ENCODE results near the gene SLC44A3.

The SLC44A3 gene

DNA sequence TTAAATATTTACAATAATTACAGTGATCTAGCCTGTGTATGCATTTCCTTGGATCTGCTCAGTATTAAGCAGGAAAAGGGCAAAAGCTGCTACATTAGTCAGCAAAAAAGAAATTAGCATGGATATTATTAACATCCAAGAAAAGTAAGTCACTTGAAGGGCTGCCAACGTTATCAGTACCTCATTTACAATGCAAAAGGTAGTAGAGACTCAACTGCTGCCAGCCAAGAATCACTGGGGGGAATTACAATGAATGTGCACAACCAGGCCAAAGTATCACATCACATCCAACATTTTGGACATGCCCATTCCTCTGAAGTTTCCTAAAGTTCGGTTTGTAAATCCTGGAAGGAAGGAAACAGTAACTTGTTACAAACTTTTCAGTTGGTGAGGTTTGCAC, 104.8 kb downstream of the SLC44A3 start:
- Histone ChIP-seq H3K9ac (ENCODE audit: low read depth, low read length, poor library complexity, severe bottlenecking) (peak overlapping the region; percentile 83), H3K9me2 (replicated peaks; ENCODE audit: low read depth, low read length) (no peaks in the 10 kb centered on the region), H3K9me3 (ENCODE audit: insufficient read depth, low read depth, low read length) (no peaks in the 10 kb centered on the region), H3K4me1 (ENCODE audit: insufficient read depth, low read length, poor library complexity, severe bottlenecking) (peaks cover 54% of the 10 kb centered on the region), H4K20me1 (ENCODE audit: insufficient read depth, low read length, poor library complexity, severe bottlenecking) (peaks cover 21% of the 10 kb centered on the region), H3K36me3 (ENCODE audit: insufficient read depth, low read length) (no peaks in the 10 kb centered on the region), H3F3A (ENCODE audit: low read depth) (no peaks in the 10 kb centered on the region), H3K4me3 (ENCODE audit: low read length, poor library complexity, severe bottlenecking) (peak overlapping the region; percentile 86), H3K27me3 (ENCODE audit: insufficient read depth, low read length, poor library complexity, severe bottlenecking) (no peaks in the 10 kb centered on the region), H3K79me2 (ENCODE audit: insufficient read depth, low read length) (peaks cover 59% of the 10 kb centered on the region), H3K4me2 (ENCODE audit: low read depth, low read length, poor library complexity, severe bottlenecking) (peak overlapping the region; percentile 85), H2AFZ (ENCODE audit: low read length) (no peak overlapping the region)
- TF ChIP-seq, protein P1, sequence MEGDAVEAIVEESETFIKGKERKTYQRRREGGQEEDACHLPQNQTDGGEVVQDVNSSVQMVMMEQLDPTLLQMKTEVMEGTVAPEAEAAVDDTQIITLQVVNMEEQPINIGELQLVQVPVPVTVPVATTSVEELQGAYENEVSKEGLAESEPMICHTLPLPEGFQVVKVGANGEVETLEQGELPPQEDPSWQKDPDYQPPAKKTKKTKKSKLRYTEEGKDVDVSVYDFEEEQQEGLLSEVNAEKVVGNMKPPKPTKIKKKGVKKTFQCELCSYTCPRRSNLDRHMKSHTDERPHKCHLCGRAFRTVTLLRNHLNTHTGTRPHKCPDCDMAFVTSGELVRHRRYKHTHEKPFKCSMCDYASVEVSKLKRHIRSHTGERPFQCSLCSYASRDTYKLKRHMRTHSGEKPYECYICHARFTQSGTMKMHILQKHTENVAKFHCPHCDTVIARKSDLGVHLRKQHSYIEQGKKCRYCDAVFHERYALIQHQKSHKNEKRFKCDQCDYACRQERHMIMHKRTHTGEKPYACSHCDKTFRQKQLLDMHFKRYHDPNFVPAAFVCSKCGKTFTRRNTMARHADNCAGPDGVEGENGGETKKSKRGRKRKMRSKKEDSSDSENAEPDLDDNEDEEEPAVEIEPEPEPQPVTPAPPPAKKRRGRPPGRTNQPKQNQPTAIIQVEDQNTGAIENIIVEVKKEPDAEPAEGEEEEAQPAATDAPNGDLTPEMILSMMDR (conservative IDR thresholded peaks at IDR 0.05; ENCODE audit: low read length), result no peak
- no peak for TF ChIP-seq EZH2phosphoT487 (IDR thresholded peaks at IDR 0.05; ENCODE audit: borderline replicate concordance)

DNA sequence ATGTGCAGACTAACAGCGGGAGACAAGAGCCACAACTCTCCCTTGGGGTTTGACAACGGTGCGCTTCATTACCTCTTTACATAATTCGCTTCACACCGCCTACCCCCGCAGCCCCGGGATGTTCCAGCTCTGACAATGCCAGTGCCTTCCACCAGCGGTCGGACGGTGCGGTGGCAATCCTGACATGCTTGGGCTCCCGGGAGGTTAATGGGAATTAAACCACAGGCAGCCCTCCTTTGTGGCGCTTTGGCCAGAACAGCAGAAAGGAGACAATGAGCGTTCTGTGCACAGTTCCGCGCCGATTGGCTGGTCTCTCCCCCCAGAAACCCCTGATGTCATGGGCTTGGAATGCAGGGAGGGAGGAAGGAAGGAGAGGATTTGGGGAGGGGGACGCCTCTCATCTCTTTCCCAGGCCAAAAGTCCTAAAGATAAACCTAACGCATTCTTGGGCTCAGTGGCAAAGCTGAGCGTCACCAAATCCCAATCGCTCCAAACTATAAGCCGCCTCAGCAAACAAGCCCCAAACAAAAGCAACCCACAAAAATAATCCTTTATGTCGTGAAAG, 105.5 kb downstream of the SLC44A3 start:
- Histone ChIP-seq H4K20me1 (ENCODE audit: insufficient read depth, low read length, poor library complexity, severe bottlenecking) (peaks cover 21% of the 10 kb centered on the region), H3K4me3 (ENCODE audit: low read length, poor library complexity, severe bottlenecking) (peak overlapping the region; percentile 86), H3K4me2 (ENCODE audit: low read depth, low read length, poor library complexity, severe bottlenecking) (peak overlapping the region; percentile 85), H3K9me3 (ENCODE audit: insufficient read depth, low read depth, low read length) (no peaks in the 10 kb centered on the region), H3K9me2 (replicated peaks; ENCODE audit: low read depth, low read length) (no peaks in the 10 kb centered on the region), H2AFZ (ENCODE audit: low read length) (peak overlapping the region; percentile 92), H3F3A (ENCODE audit: low read depth) (no peaks in the 10 kb centered on the region), H3K27me3 (ENCODE audit: insufficient read depth, low read length, poor library complexity, severe bottlenecking) (no peaks in the 10 kb centered on the region), H3K36me3 (ENCODE audit: insufficient read depth, low read length) (no peaks in the 10 kb centered on the region), H3K79me2 (ENCODE audit: insufficient read depth, low read length) (peaks cover 55% of the 10 kb centered on the region), H3K4me1 (ENCODE audit: insufficient read depth, low read length, poor library complexity, severe bottlenecking) (peaks cover 48% of the 10 kb centered on the region), H3K9ac (ENCODE audit: low read depth, low read length, poor library complexity, severe bottlenecking) (peak overlapping the region; percentile 83)
- TF ChIP-seq, protein P1 (conservative IDR thresholded peaks at IDR 0.05; ENCODE audit: low read length), result no peak
- no peak for TF ChIP-seq EZH2phosphoT487 (IDR thresholded peaks at IDR 0.05; ENCODE audit: borderline replicate concordance)

DNA sequence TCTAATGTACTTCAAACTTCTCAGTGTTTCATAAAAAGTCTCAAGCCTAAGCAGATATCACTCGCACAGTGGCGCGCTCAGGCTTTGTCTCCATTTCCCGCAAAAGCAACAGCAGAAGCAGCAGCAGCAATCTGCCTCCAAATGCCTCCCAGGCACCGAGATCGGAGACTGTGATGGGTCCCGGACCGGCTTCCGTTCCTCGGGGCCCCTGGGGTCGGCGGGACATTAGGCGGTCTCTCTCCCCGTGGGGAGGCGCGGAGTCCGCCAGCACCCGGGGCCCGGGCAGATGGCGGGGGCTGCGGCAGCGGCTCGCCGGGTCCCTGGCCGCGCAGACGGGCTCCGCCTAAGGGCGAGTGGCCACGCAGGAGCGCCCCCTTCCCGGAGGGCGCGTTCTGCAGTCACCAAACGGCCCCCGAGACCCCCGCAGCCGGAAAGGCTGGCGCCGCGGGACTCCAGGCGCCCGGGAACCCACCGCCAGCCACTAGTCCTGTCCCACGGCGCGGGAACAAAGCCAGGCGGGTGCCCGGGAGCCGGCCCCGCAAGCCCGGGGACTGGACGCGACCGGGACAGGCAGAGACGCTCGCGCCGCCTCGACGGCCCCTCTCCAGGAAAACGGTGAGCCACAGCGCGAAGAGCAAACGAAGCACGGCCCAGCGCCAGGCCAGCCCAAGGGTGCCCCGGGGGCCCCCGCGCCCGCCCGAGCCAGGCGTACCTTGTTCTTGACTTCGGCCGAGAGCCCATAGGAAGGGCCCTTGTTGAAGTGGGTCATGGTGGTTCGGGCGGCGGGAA, 106.2 kb downstream of the SLC44A3 start:
- Histone ChIP-seq H3K9me2 (replicated peaks; ENCODE audit: low read depth, low read length) (no peaks in the 10 kb centered on the region), H3K9me3 (ENCODE audit: insufficient read depth, low read depth, low read length) (no peaks in the 10 kb centered on the region), H3K4me1 (ENCODE audit: insufficient read depth, low read length, poor library complexity, severe bottlenecking) (peaks cover 47% of the 10 kb centered on the region), H3K36me3 (ENCODE audit: insufficient read depth, low read length) (no peaks in the 10 kb centered on the region), H3K9ac (ENCODE audit: low read depth, low read length, poor library complexity, severe bottlenecking) (peak overlapping the region; percentile 83), H3F3A (ENCODE audit: low read depth) (no peaks in the 10 kb centered on the region), H3K79me2 (ENCODE audit: insufficient read depth, low read length) (peaks cover 48% of the 10 kb centered on the region), H3K27me3 (ENCODE audit: insufficient read depth, low read length, poor library complexity, severe bottlenecking) (no peaks in the 10 kb centered on the region), H2AFZ (ENCODE audit: low read length) (peak overlapping the region; percentile 92), H4K20me1 (ENCODE audit: insufficient read depth, low read length, poor library complexity, severe bottlenecking) (peaks cover 21% of the 10 kb centered on the region), H3K4me2 (ENCODE audit: low read depth, low read length, poor library complexity, severe bottlenecking) (peak overlapping the region; percentile 85), H3K4me3 (ENCODE audit: low read length, poor library complexity, severe bottlenecking) (peak overlapping the region; percentile 86)
- no peak for TF ChIP-seq EZH2phosphoT487 (IDR thresholded peaks at IDR 0.05; ENCODE audit: borderline replicate concordance)
- TF ChIP-seq, protein P1 (conservative IDR thresholded peaks at IDR 0.05; ENCODE audit: low read length), result peak; percentile 58

Data from Loucy (cell line).